Hepatocyte (in vitro differentiated cells): ENCODE results near the gene TTC6. TPM values are rescaled to one million over a fixed set of nuclear protein-coding genes. Genes with fewer than 3 reads are reported as not detected.

Source experiments
- DNase-seq: peaks from one replicate; pipeline ENCODE4 v3.0.0-alpha.2; 2016; ENCODE audit warnings: low spot score
- H2AFZ ChIP-seq: fragments of 200-600 bp; sonication (generic); 2 replicates; pipeline ENCODE4 v1.6.0; 2016; ENCODE audit warnings: antibody characterized with exemption, mild to moderate bottlenecking
- H3K27ac ChIP-seq: fragments of 200-600 bp; sonication (generic); 2 replicates; pipeline ENCODE4 v1.5.1; 2016; ENCODE audit warnings: mild to moderate bottlenecking
- H3K27me3 ChIP-seq: fragments of 200-600 bp; sonication (generic); 2 replicates; pipeline ENCODE4 v1.6.1; 2016
- H3K36me3 ChIP-seq: fragments of 200-600 bp; sonication (generic); replicated peaks from 2 replicates; pipeline ENCODE4 v1.5.1; 2016; ENCODE audit warnings: low read depth; ENCODE audit not compliant: insufficient read depth
- H3K4me1 ChIP-seq: fragments of 200-600 bp; sonication (generic); 2 replicates; pipeline ENCODE4 v1.5.1; 2016; ENCODE audit warnings: mild to moderate bottlenecking, moderate library complexity; ENCODE audit not compliant: insufficient read depth
- H3K4me2 ChIP-seq: fragments of 200-600 bp; sonication (generic); 2 replicates; pipeline ENCODE4 v1.6.0; 2016
- H3K4me3 ChIP-seq: fragments of 200-600 bp; sonication (generic); 2 replicates; pipeline ENCODE4 v1.5.1; 2016; ENCODE audit warnings: mild to moderate bottlenecking
- H3K79me2 ChIP-seq: fragments of 200-600 bp; sonication (generic); 2 replicates; pipeline ENCODE4 v1.6.0; 2017; ENCODE audit warnings: mild to moderate bottlenecking
- H3K9me2 ChIP-seq: fragments of 200-600 bp; sonication (generic); replicated peaks from 2 replicates; pipeline ENCODE4 v1.6.0; 2017; ENCODE audit warnings: mild to moderate bottlenecking; ENCODE audit not compliant: insufficient read depth
- H3K9me3 ChIP-seq: fragments of 200-600 bp; sonication (generic); 2 replicates; pipeline ENCODE4 v1.5.1; 2016; ENCODE audit warnings: low read depth, mild to moderate bottlenecking
- H4K20me1 ChIP-seq: fragments of 200-600 bp; sonication (generic); 2 replicates; pipeline ENCODE4 v1.6.0; 2016; ENCODE audit warnings: mild to moderate bottlenecking; ENCODE audit not compliant: insufficient read depth, poor library complexity, severe bottlenecking
- EZH2 ChIP-seq: fragments of 200-600 bp; sonication (generic); IDR thresholded peaks from 2 replicates; pipeline ENCODE4 v1.6.1; 2016; ENCODE audit warnings: antibody characterized with exemption, mild to moderate bottlenecking, borderline replicate concordance
- EZH2phosphoT487 ChIP-seq: fragments of 200-600 bp; sonication (generic); IDR thresholded peaks from one replicate; pipeline ENCODE4 v1.6.1; 2018; ENCODE audit warnings: antibody characterized with exemption, mild to moderate bottlenecking, low read depth, moderate library complexity; ENCODE audit not compliant: unreplicated experiment, severe bottlenecking
- WGBS: methylation state at CpG from one replicate; pipeline ENCODE4 v1.1.6; 2016; ENCODE audit warnings: low lambda C conversion rate; ENCODE audit errors: missing lambda C conversion rate; 5-methylcytosine and 5-hydroxymethylcytosine counted together
- polyA plus RNA-seq: library from polyadenylated mRNA; unstranded; fragments of >200 nt; fragmentation: Nextera tagmentation; extraction: Ambion mirVana; gene quantifications from 2 replicates; pipeline ENCODE4 v1.2.1, GENCODE V29; 2016
- total RNA-seq: library from RNA; depleted of rRNA; stranded (reverse); fragments of >200 nt; gene quantifications from 2 replicates; pipeline ENCODE4 v1.2.3, GENCODE V29; 2014
- TF ChIP-seq, protein P1 (sequence below): fragments of 200-600 bp; sonication (generic); IDR thresholded peaks from 2 replicates; pipeline ENCODE4 v1.5.1; 2016; ENCODE audit warnings: antibody characterized with exemption, mild to moderate bottlenecking; ENCODE audit not compliant: poor library complexity

Gene TTC6
- total and polyA plus RNA-seq, 2 experiments from 2014 or later: 6.4 to 20.8 TPM

DNA sequence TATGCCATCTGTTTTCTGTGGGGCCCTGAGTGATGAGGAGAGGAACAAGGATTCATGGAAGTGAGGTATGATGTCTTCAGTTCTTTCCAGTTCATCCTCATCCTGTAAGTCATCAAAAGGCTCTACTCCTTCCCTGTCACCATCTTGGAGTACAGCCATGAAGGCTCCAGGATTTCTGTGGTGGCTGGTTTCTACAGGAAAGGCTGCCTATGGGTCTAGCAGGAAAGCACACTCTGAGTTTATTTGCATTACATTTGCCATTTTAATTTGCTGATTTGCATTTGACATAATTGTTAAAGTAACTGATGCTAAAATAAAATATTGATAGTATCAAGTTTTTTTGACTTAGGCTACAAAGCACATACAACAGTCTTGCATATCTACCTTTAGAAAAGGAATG, 11.2 kb downstream of the TTC6 start:
- no peak for DNase-seq
- no peaks in the 10 kb centered on the region for H4K20me1 ChIP-seq
- TF ChIP-seq, protein P1, sequence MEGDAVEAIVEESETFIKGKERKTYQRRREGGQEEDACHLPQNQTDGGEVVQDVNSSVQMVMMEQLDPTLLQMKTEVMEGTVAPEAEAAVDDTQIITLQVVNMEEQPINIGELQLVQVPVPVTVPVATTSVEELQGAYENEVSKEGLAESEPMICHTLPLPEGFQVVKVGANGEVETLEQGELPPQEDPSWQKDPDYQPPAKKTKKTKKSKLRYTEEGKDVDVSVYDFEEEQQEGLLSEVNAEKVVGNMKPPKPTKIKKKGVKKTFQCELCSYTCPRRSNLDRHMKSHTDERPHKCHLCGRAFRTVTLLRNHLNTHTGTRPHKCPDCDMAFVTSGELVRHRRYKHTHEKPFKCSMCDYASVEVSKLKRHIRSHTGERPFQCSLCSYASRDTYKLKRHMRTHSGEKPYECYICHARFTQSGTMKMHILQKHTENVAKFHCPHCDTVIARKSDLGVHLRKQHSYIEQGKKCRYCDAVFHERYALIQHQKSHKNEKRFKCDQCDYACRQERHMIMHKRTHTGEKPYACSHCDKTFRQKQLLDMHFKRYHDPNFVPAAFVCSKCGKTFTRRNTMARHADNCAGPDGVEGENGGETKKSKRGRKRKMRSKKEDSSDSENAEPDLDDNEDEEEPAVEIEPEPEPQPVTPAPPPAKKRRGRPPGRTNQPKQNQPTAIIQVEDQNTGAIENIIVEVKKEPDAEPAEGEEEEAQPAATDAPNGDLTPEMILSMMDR: no peak
- no peak for TF ChIP-seq EZH2phosphoT487
- TF ChIP-seq EZH2: no peak
- H3K4me1 ChIP-seq: no peaks in the 10 kb centered on the region
- H3K36me3 ChIP-seq: no peaks in the 10 kb centered on the region
- H3K9me3 ChIP-seq: no peaks in the 10 kb centered on the region
- H2AFZ ChIP-seq: no peak overlapping the region
- peaks cover 27% of the 10 kb centered on the region for H3K27me3 ChIP-seq
- H3K79me2 ChIP-seq: peaks cover 26% of the 10 kb centered on the region
- no peak overlapping the region for H3K4me3 ChIP-seq
- no peak overlapping the region for H3K27ac ChIP-seq
- H3K4me2 ChIP-seq: no peak overlapping the region
- no peaks in the 10 kb centered on the region for H3K9me2 ChIP-seq

DNA sequence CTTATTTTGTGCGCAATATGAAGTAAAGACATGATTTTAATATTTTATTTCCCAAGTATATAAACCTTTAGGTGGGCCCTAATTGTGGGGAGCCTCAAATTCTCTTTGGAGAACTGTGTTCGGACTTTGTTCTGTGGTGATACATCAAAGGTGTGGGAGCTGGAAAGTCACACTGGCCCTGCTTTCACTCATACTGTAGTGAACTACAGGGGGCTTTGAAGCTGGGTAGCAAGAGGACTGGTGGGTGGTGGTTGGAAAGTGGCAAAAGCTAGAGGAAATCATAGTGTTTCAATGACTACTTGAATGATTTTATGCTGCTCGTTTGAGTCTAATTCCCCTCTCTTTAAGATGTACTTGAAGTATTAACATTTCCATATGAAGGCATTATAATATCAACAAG, 13.2 kb downstream of the TTC6 start:
- Histone ChIP-seq H3K36me3 (no peaks in the 10 kb centered on the region), H3K79me2 (peaks cover 13% of the 10 kb centered on the region), H3K4me3 (no peak overlapping the region), H4K20me1 (no peaks in the 10 kb centered on the region), H3K4me2 (no peak overlapping the region), H3K9me3 (peaks cover 3% of the 10 kb centered on the region), H3K4me1 (no peaks in the 10 kb centered on the region), H3K9me2 (no peaks in the 10 kb centered on the region), H3K27me3 (peaks cover 15% of the 10 kb centered on the region), H3K27ac (no peak overlapping the region), H2AFZ (no peak overlapping the region)
- no peak for DNase-seq
- TF ChIP-seq EZH2phosphoT487 (no peak), EZH2 (no peak)
- TF ChIP-seq, protein P1: no peak
- 90% methylated on average over 3 of the region's 3 CpGs for WGBS

DNA sequence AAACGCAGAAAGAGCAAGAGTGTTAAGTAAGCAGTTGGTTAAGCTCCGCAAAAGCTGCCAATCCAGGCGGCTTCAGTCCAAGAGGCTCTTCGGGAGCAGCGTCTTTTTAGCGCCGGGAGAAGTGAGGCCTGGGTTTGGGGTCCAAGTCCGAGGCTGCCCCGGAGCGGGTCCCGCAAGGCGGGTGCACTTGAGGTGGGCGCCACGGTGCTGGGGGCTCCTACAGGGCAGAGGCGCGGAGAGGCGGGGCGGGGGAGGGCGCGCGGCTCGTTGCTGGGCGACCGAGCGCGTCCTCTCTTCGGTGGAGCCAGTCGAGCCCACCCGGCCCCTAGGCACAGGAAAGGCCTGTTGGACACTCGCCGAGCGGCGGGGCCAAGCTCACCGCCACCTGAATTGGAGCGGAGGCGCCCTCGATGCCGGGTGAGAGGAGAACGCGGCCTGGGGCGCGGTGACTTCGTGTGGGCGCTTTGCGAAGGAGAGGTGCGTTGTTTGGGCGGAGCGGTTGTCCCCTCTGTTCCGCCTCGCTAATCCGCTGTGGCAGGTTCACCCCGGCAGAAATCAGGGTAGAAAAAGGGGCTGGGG, 15.6 kb downstream of the TTC6 start:
- Histone ChIP-seq H2AFZ (no peak overlapping the region), H3K4me2 (no peak overlapping the region), H3K9me2 (no peaks in the 10 kb centered on the region), H3K4me1 (no peaks in the 10 kb centered on the region), H3K36me3 (no peaks in the 10 kb centered on the region), H3K27ac (no peak overlapping the region), H3K27me3 (no peaks in the 10 kb centered on the region), H4K20me1 (no peaks in the 10 kb centered on the region), H3K9me3 (peaks cover 14% of the 10 kb centered on the region), H3K79me2 (peaks cover 7% of the 10 kb centered on the region), H3K4me3 (no peak overlapping the region)
- TF ChIP-seq EZH2phosphoT487 (no peak), EZH2 (no peak)
- TF ChIP-seq, protein P1: no peak
- no peak for DNase-seq
- 97% methylated on average over 37 of the region's 52 CpGs for WGBS
